HG02938 (cell line): ENCODE data around the gene NDUFA8.

Experiments used
- ATAC-seq: cut with Tn5 transposase; IDR thresholded peaks from one replicate; pipeline ENCODE4 v1.9.1; 2021; ENCODE audit warnings: mild to moderate bottlenecking, moderate library complexity; ENCODE audit not compliant: unreplicated experiment

Gene NDUFA8

DNA sequence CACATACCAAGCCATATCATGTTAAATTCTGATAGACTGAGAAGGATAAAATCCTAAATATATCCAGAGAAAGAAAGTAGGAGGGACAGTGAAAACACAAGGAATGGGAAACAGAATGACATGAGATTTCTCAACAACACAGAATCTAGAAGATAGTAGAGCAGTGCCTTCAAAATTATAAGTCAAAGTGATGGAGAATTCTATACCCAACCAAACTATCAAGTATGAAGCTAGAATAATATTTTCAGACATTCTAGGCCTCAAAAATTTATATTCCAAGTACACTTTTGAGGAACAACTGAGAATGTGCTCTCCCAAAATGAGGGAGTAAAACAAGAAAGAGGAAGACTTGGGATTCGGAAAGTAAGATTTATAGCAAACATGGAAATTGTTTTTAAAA is 55.6 kb downstream of the NDUFA8 start:
- ATAC-seq: no peak

DNA sequence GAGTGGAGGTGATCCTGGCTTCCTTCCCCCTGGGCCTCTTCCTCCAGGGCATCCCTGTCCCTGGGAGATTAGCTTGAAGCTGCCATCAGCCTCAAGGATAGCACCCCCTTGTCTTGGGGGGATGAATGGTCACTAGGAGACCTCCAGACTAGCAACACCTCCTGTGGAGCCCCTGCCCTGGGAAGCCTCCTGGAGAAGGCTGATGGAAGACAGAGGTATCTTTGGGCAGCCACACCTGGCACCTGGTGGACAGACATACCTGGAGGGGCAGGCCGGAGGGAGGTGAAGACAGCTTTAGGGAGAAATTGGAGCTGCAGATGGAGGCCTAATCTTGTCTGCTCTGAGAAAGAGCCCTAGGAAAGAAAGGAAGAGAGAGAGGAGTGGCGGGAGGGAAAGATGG is 57.4 kb downstream of the NDUFA8 start:
- no peak for ATAC-seq

DNA sequence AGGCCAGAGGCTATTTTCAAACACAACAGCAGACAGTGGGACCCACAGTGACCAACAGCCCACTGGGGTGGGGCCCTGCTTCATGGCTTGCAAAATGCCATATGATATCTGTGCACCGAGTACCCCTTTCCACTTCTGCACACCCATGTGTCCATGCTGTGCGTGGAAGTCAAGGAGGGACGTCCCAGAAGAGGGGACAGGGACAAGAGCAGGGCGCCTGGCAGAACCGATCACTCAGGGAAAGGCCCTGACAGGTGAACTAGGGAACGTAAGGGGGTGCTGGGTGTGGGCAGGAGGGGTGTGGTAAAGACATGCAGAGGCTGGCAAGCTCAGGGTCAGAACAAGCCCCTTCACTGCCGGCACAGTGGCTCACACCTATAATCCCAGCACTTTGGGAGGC is 58.8 kb downstream of the NDUFA8 start:
- no peak for ATAC-seq

DNA sequence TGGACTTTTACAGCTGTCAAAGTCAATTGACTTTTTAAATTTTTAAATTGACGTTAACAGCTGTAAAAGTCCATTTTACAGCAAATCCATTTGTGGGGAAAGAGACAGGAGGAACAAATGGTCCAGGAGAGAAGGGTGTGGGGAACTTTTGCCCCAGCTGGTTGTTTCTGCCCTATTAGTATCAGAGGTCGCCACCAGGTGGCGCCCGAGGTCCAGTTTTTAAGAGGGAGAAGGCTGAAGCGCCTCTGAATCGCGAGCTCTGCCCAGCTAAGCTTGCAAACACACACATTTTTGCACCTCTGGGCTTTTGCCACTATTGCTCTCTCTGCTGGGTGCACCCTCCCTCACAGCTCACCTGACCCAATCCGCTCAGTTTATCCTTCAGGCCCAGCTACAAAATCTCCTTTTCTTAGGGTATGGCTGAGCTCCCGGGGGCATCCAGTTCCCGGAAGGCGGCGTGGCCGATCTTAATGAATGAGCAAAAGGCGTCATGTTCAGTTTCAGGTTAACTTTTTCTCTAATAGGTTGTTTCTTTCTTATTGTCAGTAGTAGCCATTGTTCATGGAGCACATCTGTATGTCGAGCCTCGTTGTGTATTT is 60.2 kb downstream of the NDUFA8 start:
- peak; percentile 82 for ATAC-seq

DNA sequence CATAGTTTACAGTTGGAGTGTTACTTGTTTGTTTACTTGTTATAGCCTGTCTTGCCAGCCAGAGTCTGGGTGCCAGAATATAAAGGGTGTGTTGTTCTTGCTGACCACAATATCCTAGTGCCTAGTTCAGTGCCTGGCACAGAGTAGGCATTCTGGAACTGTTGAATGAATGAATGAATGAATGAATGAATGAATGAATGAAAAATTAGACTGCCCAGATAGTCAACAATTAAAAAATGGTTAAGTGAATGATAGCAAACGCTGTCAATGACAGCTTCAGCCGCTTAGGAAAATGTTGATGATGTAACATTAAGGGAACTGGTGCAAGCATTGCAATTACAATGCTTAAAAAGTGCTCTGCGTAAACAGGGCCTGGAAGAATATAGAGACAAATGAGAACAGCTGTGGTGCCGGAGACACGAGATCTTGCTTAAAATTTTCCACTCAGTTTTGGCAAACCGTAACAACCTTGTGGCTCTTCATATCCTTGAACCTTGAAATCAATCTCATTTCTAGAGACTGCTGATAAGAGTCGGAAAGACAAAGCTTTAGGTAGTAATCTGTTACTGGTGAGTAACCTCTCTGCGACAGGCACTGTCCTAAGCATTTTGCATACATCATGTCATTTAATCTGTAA is 61.8 kb downstream of the NDUFA8 start:
- ATAC-seq: no peak

DNA sequence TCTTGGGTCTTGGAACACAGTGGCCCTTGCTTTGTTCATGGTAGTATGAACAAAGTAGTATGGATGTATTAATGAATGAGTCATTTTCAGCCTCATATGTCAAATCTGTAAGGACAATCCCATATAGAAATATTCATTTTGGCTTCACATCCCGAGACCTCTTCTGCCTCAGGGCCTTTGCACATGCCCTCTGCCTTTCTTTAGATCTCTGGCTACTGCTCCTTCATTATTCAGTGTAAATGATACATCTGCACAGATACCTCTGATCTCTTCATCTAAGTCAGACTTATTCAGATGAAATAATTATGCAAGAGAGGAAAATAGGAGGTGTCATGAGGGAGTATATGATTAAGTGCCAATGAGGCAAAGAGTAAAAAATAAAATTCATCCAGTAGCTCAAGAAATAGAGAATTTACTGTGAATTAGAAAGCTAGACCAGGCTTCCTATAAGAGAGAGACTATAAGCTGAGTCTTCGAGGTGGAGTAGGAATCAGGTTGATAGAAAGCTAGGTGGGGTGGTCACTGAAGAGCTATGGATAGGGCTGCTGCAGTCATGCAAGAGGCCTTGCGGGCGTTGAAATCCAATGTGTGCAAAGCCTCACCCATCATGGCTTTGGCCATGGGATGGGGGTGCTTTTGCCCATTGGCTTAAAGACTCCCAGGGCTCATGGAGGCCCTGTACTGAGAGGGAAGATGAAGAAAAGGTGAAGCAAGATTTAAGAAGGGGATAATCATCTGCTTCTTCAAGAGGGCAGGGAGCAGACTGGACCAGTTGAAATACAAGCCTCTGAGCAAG is 62.8 kb downstream of the NDUFA8 start:
- ATAC-seq: no peak

DNA sequence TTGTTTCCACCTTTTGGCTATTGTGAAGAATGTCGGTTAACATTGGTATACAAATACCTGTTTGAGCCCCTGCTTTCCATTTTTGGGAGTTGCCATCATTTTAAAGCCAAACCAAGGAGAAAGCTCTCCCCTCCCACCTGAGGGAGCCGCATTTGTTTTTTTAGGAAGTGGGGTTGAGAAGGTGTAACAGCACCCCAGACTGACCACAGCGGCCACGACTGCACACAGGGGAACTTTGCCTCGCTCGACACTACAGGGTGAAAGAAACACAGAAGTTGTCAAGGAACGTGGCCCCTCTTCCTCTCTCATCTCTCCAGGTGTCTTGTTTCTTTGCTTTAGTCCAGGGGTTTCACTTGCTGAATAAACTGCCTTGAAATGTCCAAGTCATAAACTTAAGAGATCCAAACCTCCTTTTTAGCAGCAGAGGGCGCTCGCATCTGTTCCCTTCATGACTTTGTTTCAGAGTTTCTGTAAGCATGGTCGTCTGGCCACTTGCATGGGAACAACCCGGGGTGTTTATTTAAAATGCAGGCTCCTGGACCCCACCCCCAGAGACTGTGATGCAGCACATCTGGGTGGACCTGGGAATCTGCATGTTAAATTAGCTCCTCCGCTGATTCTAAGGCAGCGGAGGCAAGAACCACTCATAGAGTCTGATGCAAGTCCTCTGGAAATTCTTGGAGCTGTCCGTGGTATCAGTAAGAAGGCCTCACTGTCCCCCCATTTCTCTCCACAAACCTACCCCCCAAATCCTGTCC is 64.4 kb downstream of the NDUFA8 start:
- no peak for ATAC-seq
